Measurements from ENCODE around the gene COLEC11. TPM values are rescaled to one million over a fixed set of nuclear protein-coding genes. Genes with fewer than 3 reads are reported as not detected.

COLEC11 gene
- 2.9 and 3.5 TPM in 2 replicates for total RNA-seq

GRCh38 chr2:3594493-3595281 lies at the start of gene COLEC11:
Gene COLEC11 (plus strand): TSS chr2:3595112. CDS start chr2:3604341, 9,229 bp downstream.

GRCh38 chr2:3558205-3559014 lies 36.5 kb upstream of the COLEC11 start, which contains the start of gene RNASEH1:
Gene RNASEH1 (minus strand): TSS chr2:3558333. CDS start chr2:3558260, 73 bp downstream.

GRCh38 chr2:3657881-3658280 lies 63.0 kb downstream of the COLEC11 start, which contains the start of gene ALLC:
Gene ALLC (plus strand): TSS chr2:3658200. CDS start chr2:3671158, 12,958 bp downstream.

Other genes starting within 250 kb of the COLEC11 start
- 16.5 and 37.5 TPM in 2 replicates for gene EIPR1, start 217.3 kb upstream of the COLEC11 start, total RNA-seq
- gene TRAPPC12, start 215.4 kb upstream of the COLEC11 start, total RNA-seq: 53.9 and 75.2 TPM in 2 replicates
- gene ADI1, start 75.6 kb upstream of the COLEC11 start, total RNA-seq: 44.1 and 51.8 TPM in 2 replicates
- gene RNASEH1, start 36.8 kb upstream of the COLEC11 start, total RNA-seq: 26.1 and 26.6 TPM in 2 replicates
- 2,656 and 5,317 TPM in 2 replicates for gene RPS7, start 19.9 kb upstream of the COLEC11 start, total RNA-seq
- gene ALLC, start 63.1 kb downstream of the COLEC11 start, total RNA-seq: not detected in 2 replicates
- gene DCDC2C, start 108.5 kb downstream of the COLEC11 start, total RNA-seq: not detected in 2 replicates

Measured in epithelial cell of alveolus of lung (primary cell).